ENCODE results near the gene OLFML2B. TPM values are rescaled to one million over a fixed set of nuclear protein-coding genes. Genes with fewer than 3 reads are reported as not detected.

OLFML2B gene
- total RNA-seq, 4 donors from 2014 or later: 2.7 to 5.2 (median 3.6) TPM

GRCh38 chr1:161944381-161944780 is 79.3 kb downstream of the OLFML2B start:
- TF ChIP-seq POLR2A (IDR thresholded peaks at IDR 0.05): no peak
- no peak for TF ChIP-seq POLR2AphosphoS5 (IDR thresholded peaks at IDR 0.05)
- TF ChIP-seq CTCF (IDR thresholded peaks at IDR 0.05): no peak
- no peak for TF ChIP-seq EP300 (IDR thresholded peaks at IDR 0.05)
- 86% methylated on average over 2 of the region's 2 CpGs for WGBS

DNA sequence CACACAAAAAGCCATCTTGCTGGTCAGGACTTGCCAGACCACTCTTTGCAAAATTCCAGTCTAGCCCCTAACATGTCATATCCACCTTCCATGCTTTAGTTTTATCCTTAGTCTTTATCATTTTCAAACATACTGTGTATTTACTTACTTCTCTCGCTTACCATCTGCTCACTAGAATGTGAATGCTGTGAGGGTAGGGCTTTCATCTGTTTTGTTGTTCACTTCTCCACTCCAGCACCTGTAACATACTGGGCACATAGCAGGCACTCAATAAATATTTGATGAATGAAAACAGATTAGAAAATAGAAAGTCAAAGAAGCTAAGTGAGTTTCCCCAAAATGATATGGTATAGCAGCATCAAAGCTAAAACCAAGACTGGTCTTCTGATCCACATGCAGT is 79.9 kb downstream of the OLFML2B start:
- DNase-seq (ENCODE audit: low spot score in 2 of 2): no peak
- WGBS: 96% methylated on average over 1 of the region's 1 CpG

More at GRCh38 chr1:161944381-161944780, 79.3 kb downstream of the OLFML2B start:
- H3K27ac ChIP-seq: no peak overlapping the region
- H3K36me3 ChIP-seq: peaks cover 8% of the 10 kb centered on the region
- H3K4me3 ChIP-seq: no peak overlapping the region
- H3K4me1 ChIP-seq: no peaks in the 10 kb centered on the region
- H3K9me3 ChIP-seq: no peaks in the 10 kb centered on the region
- H3K27me3 ChIP-seq: no peaks in the 10 kb centered on the region
- no peak for DNase-seq (ENCODE audit: low spot score in 2 of 2)

DNA sequence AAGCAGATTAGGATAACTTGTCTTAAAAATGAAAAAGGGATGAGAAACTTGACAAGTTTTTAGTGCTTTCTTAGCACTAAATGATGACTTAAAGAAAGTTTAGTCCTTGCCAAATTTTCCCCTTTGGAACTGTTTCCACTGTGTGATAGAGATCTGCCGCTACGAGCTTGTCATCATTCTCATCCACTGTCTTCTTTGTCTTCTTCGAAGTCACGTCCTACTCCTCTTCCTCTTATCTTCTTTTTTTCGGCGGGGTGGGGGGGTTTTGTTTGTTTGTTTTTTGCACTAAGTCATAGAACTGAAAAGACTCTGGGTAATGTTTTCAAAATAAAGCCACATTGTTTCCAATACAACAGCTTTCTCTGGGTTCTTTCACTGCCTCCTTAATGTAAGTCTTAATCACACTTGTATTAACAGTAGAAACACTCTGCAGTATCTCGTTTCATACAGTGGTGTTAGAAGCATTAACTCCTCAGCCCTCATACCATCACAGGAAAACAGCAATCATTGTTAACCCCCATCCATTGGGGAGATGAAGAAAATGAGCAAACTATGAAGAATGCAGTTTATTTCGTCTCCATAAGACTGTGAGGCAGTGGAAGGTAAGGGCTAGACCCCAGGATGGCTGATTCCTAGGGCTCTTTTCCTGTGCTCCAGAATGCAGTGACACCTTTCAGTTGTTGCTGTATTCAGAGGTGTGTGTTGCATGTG is 81.8 kb downstream of the OLFML2B start:
- peaks cover 8% of the 10 kb centered on the region for H3K36me3 ChIP-seq
- TF ChIP-seq EP300 (IDR thresholded peaks at IDR 0.05) (no peak), POLR2A (IDR thresholded peaks at IDR 0.05) (no peak), POLR2AphosphoS5 (IDR thresholded peaks at IDR 0.05) (no peak), CTCF (IDR thresholded peaks at IDR 0.05) (no peak)
- no peak overlapping the region for H3K4me3 ChIP-seq
- no peaks in the 10 kb centered on the region for H3K27me3 ChIP-seq
- H3K9me3 ChIP-seq: no peaks in the 10 kb centered on the region
- no peak for DNase-seq (ENCODE audit: low spot score in 2 of 2)
- H3K27ac ChIP-seq: no peak overlapping the region
- WGBS: 68% methylated on average over 8 of the region's 8 CpGs
- no peaks in the 10 kb centered on the region for H3K4me1 ChIP-seq

More for the DNA sequence above, 79.9 kb downstream of the OLFML2B start:
- no peaks in the 10 kb centered on the region for H3K4me1 ChIP-seq
- TF ChIP-seq POLR2A (IDR thresholded peaks at IDR 0.05) (no peak), POLR2AphosphoS5 (IDR thresholded peaks at IDR 0.05) (no peak), EP300 (IDR thresholded peaks at IDR 0.05) (no peak), CTCF (IDR thresholded peaks at IDR 0.05) (no peak)
- H3K9me3 ChIP-seq: no peaks in the 10 kb centered on the region
- H3K27ac ChIP-seq: no peak overlapping the region
- H3K36me3 ChIP-seq: peaks cover 8% of the 10 kb centered on the region
- H3K27me3 ChIP-seq: no peaks in the 10 kb centered on the region
- no peak overlapping the region for H3K4me3 ChIP-seq

DNA sequence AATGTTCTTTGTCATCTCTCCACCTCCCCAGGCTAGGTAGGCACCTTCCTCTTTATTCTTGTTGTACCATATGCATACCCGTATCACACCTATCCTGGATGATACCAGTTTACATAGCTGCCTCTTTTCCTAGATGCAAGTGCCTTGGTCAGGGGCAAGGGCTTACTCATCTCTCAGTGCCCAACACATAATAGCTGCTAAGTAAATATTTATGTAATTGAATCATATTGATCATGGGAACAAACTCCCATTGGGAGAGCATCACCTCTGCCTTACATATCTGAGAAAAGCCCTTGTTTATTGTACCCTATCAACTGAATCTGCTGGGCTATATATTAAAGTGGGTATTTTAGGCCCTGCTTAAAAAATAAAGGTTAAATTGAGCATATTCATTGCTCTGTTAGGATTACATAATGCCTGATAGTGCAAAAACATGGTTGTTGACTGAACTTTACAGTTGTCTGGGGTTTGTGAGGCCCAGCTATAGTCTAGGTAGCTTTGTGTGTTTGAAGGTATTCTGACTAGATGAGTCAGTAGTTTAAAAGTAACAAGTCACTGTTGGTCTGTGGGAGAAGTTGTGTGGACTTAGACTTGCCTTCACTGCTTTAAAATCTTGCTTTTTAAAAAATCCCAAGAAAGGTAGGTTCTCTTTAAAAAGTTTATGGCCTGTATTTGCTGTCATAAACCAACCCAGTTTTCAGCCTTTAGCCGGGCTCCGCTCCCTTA is 82.6 kb downstream of the OLFML2B start:
- no peak for DNase-seq (ENCODE audit: low spot score in 2 of 2)
- TF ChIP-seq CTCF (IDR thresholded peaks at IDR 0.05) (no peak), EP300 (IDR thresholded peaks at IDR 0.05) (no peak), POLR2A (IDR thresholded peaks at IDR 0.05) (no peak), POLR2AphosphoS5 (IDR thresholded peaks at IDR 0.05) (no peak)
- 80% methylated on average over 3 of the region's 3 CpGs for WGBS

DNA sequence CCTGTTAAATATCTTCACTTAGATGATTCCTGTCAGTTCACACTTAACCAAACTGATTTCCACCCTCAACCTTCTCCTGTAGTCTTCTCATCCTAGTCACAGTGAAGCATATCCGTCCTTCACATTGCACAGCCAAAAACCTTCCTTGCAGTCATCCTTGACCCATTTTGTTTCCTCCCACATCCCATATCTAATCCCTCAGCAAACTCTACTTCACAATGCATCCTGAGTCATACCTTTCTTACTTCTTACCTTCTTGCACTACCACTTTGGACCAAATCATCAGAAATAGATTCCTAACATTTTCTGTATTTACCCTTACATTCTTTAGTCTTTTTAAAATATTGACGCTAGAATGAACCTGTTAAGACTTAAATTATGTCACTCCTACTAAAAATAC is 86.9 kb downstream of the OLFML2B start:
- no peaks in the 10 kb centered on the region for H3K4me1 ChIP-seq
- H3K36me3 ChIP-seq: no peaks in the 10 kb centered on the region
- WGBS: 90% methylated on average over 2 of the region's 2 CpGs
- H3K27me3 ChIP-seq: no peaks in the 10 kb centered on the region
- DNase-seq (ENCODE audit: low spot score in 2 of 2): no peak
- H3K4me3 ChIP-seq: no peak overlapping the region
- H3K27ac ChIP-seq: no peak overlapping the region
- no peaks in the 10 kb centered on the region for H3K9me3 ChIP-seq
- TF ChIP-seq CTCF (IDR thresholded peaks at IDR 0.05): no peak
- TF ChIP-seq POLR2A (IDR thresholded peaks at IDR 0.05): no peak
- TF ChIP-seq POLR2AphosphoS5 (IDR thresholded peaks at IDR 0.05): no peak

More for the DNA sequence above, 82.6 kb downstream of the OLFML2B start:
- Histone ChIP-seq H3K4me3 (no peak overlapping the region), H3K27me3 (no peaks in the 10 kb centered on the region), H3K4me1 (no peaks in the 10 kb centered on the region), H3K9me3 (no peaks in the 10 kb centered on the region), H3K36me3 (peaks cover 8% of the 10 kb centered on the region), H3K27ac (no peak overlapping the region)

All from suprapubic skin (tissue), 4 donors.